GM06990 (cell line): ENCODE data around the gene GSX1.
A peak's percentile ranks its signal among the peaks of the same experiment; 100 is the strongest.

Source experiments
- DNase-seq: peaks from one replicate; pipeline ENCODE4 v3.0.0-alpha.2; 2011; ENCODE audit not compliant: insufficient read length; ENCODE audit errors: extremely low read depth
- H3K27me3 ChIP-seq: replicated peaks from 2 replicates; pipeline ENCODE4 v1.6.0; 2011; ENCODE audit warnings: low read length; ENCODE audit not compliant: control insufficient read depth, insufficient read depth
- H3K36me3 ChIP-seq: 2 replicates; pipeline ENCODE4 v1.5.1; 2011; ENCODE audit warnings: low read length; ENCODE audit not compliant: control insufficient read depth, insufficient read depth
- H3K4me3 ChIP-seq: replicated peaks from 2 replicates; pipeline ENCODE4 v1.5.1; 2011; ENCODE audit warnings: low read depth, mild to moderate bottlenecking, control low read depth, low read length
- TF ChIP-seq, protein P1 (sequence below): IDR thresholded peaks from 2 replicates; pipeline ENCODE4 v1.5.1; 2011; ENCODE audit warnings: low read length, control low read depth, mild to moderate bottlenecking, inconsistent platforms; ENCODE audit not compliant: insufficient read depth, poor library complexity, severe bottlenecking

GSX1 gene

DNA sequence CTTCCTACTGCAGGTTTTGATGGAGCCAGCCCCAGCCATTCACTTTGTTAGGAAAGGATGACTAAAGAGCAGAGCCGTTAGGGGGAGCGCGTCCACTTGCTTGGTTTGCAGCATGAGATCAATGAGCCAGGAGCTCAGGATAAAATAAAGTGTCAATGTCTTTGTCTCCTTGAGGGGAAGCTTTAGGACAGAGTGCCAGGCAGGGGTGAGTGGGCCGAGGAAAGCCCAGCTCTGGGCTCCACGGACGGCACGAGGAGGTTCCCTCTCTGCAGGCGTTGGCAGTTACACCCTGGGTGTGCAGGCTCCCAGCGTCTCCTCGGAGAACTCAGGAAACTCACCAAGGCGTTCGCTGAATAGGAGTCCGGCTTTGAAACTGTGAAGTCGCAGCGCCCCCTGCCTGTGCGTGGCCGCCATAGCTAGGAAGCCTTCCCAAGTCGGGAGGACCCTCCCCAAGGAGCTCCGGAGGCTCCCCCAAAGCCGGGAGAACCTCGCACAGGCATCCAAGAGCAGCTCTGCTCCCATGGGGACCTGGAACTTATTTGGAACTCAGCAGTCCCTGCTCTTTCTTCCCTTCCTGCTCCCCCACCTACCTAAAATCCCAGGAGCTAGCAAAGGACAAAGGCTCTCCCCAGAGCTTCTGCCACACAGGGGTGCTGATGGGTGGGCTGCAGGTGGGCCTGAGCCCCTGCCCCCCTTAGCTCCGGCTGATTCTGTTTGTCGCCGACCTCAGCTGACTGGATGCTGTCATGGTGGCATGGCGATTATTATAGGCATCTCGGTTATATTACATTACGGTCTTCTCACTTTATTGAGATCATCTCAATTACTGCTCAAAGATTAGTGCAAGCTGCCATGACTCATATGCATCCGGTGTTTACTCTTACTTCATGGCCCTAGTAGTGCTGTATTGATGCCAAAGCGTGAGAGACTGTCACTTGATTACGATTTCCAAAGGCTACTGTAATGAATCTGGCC, 34.4 kb downstream of the GSX1 start:
- Histone ChIP-seq H3K36me3 (no peaks in the 10 kb centered on the region), H3K4me3 (no peak overlapping the region), H3K27me3 (peaks cover 3% of the 10 kb centered on the region)
- DNase-seq = peak; percentile 65
- TF ChIP-seq, protein P1, sequence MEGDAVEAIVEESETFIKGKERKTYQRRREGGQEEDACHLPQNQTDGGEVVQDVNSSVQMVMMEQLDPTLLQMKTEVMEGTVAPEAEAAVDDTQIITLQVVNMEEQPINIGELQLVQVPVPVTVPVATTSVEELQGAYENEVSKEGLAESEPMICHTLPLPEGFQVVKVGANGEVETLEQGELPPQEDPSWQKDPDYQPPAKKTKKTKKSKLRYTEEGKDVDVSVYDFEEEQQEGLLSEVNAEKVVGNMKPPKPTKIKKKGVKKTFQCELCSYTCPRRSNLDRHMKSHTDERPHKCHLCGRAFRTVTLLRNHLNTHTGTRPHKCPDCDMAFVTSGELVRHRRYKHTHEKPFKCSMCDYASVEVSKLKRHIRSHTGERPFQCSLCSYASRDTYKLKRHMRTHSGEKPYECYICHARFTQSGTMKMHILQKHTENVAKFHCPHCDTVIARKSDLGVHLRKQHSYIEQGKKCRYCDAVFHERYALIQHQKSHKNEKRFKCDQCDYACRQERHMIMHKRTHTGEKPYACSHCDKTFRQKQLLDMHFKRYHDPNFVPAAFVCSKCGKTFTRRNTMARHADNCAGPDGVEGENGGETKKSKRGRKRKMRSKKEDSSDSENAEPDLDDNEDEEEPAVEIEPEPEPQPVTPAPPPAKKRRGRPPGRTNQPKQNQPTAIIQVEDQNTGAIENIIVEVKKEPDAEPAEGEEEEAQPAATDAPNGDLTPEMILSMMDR = peak; percentile 91

DNA sequence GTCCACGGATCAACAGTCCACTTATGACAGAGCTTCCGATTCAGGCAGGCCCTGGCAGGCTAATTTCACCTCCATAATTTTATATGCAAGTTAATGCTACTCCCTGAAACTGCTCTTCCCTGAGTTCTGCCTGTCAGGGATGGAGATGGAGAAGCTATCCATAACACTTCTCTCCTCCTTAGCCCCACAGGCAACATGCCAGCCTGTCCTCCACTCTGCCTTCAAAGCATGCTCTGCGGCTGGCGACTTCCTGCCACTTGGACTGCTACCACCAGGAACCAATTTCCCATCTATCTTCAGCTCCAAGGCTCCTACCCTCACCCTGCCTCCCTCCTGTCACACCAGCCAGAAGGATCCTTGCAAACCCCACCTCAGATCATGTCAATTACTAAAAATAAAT, 35.4 kb downstream of the GSX1 start:
- DNase-seq = no peak
- H3K27me3 ChIP-seq = peaks cover 2% of the 10 kb centered on the region
- TF ChIP-seq, protein P1 = no peak
- no peaks in the 10 kb centered on the region for H3K36me3 ChIP-seq
- no peak overlapping the region for H3K4me3 ChIP-seq

DNA sequence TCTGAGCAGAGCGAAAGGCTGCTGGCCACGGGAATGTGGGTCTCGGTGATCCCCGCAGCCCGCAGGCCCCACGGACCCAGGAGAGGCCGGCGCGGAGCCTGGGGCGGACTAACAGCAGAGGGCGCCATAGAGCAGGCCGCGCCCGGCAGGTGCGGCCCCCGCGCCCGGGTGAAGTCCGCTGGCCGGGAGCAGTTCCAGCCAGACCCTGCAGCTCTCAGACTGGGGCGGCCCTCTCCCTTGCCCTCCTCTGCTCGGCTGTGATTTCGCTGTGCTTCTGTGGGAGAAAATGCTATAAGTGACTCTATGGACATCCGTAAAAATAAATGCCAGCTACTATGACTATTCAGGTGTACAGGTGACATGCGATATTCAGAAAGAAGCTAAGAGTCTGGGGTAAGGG, 37.7 kb downstream of the GSX1 start:
- H3K36me3 ChIP-seq = no peaks in the 10 kb centered on the region
- no peaks in the 10 kb centered on the region; the same call in none of the 2 replicates for H3K27me3 ChIP-seq
- H3K4me3 ChIP-seq = no peak overlapping the region; the same call in 1 of the 2 replicates
- DNase-seq = peak; percentile 64
- TF ChIP-seq, protein P1 = peak; percentile 90

DNA sequence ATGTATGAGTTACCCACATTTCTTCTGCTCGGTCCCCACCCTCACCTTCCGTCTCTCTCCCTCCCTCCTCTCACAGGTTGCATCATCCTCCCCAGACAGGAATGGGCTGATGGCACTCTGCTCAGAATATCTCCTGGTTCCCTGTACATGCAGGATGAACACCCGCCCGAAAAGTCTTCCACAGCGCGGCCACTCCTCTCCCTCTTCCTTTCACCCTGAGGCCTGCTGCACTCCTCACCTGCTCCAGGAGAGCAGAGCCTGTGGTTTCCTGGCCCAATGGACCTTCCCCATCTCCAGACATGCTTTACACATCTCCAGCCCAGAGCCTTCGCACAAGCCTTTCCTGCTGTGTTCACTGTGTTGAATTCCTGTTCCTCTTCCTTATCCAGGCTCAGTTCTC, 40.9 kb downstream of the GSX1 start:
- DNase-seq = no peak
- H3K4me3 ChIP-seq = no peak overlapping the region
- H3K27me3 ChIP-seq = no peaks in the 10 kb centered on the region; the same call in 1 of the 2 replicates
- TF ChIP-seq, protein P1 = no peak
- no peaks in the 10 kb centered on the region for H3K36me3 ChIP-seq

DNA sequence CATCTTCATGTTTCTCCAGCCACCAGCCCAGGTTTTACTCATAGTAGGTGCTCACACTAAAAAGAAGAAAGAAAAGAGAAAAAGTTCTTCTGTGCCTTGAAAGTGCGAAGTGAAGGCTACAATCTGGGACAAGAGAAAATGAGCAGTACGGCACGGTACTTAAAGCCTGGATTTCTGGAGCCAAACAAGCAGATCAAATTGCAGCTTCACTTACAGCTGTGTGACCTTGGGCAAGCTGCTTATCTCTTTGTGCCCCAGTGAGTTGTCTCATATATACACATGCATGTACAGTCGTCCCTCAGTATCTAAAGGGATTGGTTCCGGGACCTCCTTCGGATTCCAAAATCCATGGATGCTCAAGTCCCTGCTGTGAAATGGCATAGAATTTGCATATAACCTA, 41.8 kb downstream of the GSX1 start:
- TF ChIP-seq, protein P1 = no peak
- Histone ChIP-seq H3K4me3 (no peak overlapping the region), H3K27me3 (no peaks in the 10 kb centered on the region; the same call in 1 of the 2 replicates), H3K36me3 (no peaks in the 10 kb centered on the region)
- DNase-seq = no peak
